ENCODE measurements around the gene ITGA3.

DNA sequence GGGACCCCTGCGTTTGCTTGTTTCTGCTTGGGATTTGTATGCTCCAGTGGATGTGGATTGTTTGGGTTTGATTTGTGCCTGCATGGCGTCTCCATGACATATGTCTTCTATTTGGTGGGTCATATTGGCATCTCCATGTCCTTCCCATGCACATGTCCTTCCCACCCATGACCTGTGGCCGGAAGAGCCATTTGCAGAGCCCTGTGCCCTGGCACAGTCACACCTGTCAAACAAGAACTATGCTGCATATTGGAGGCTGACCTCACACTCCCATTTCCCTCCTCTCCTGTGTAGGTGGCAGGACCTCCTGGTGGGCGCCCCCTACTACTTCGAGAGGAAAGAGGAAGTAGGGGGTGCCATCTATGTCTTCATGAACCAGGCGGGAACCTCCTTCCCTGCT lies 15.8 kb downstream of the ITGA3 start:
- no peak for TF ChIP-seq EZH2 (IDR thresholded peaks at IDR 0.05)
- no peak for TF ChIP-seq FOSL1 (IDR thresholded peaks at IDR 0.05; ENCODE audit: low read depth)
- TF ChIP-seq, protein P1, sequence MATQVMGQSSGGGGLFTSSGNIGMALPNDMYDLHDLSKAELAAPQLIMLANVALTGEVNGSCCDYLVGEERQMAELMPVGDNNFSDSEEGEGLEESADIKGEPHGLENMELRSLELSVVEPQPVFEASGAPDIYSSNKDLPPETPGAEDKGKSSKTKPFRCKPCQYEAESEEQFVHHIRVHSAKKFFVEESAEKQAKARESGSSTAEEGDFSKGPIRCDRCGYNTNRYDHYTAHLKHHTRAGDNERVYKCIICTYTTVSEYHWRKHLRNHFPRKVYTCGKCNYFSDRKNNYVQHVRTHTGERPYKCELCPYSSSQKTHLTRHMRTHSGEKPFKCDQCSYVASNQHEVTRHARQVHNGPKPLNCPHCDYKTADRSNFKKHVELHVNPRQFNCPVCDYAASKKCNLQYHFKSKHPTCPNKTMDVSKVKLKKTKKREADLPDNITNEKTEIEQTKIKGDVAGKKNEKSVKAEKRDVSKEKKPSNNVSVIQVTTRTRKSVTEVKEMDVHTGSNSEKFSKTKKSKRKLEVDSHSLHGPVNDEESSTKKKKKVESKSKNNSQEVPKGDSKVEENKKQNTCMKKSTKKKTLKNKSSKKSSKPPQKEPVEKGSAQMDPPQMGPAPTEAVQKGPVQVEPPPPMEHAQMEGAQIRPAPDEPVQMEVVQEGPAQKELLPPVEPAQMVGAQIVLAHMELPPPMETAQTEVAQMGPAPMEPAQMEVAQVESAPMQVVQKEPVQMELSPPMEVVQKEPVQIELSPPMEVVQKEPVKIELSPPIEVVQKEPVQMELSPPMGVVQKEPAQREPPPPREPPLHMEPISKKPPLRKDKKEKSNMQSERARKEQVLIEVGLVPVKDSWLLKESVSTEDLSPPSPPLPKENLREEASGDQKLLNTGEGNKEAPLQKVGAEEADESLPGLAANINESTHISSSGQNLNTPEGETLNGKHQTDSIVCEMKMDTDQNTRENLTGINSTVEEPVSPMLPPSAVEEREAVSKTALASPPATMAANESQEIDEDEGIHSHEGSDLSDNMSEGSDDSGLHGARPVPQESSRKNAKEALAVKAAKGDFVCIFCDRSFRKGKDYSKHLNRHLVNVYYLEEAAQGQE (IDR thresholded peaks at IDR 0.05; ENCODE audit: low read depth) = no peak
- no peak for TF ChIP-seq EZH2phosphoT487 (IDR thresholded peaks at IDR 0.05; ENCODE audit: borderline replicate concordance)
- TF ChIP-seq, protein P2, sequence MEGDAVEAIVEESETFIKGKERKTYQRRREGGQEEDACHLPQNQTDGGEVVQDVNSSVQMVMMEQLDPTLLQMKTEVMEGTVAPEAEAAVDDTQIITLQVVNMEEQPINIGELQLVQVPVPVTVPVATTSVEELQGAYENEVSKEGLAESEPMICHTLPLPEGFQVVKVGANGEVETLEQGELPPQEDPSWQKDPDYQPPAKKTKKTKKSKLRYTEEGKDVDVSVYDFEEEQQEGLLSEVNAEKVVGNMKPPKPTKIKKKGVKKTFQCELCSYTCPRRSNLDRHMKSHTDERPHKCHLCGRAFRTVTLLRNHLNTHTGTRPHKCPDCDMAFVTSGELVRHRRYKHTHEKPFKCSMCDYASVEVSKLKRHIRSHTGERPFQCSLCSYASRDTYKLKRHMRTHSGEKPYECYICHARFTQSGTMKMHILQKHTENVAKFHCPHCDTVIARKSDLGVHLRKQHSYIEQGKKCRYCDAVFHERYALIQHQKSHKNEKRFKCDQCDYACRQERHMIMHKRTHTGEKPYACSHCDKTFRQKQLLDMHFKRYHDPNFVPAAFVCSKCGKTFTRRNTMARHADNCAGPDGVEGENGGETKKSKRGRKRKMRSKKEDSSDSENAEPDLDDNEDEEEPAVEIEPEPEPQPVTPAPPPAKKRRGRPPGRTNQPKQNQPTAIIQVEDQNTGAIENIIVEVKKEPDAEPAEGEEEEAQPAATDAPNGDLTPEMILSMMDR (IDR thresholded peaks at IDR 0.05 in 2 of 3, conservative IDR thresholded peaks at IDR 0.05 in 1 of 3; ENCODE audit: borderline replicate concordance in 1 of 3, insufficient read depth in 1 of 3, low read depth in 2 of 3, low read length in 2 of 3) = no peak
- TF ChIP-seq POLR2A (IDR thresholded peaks at IDR 0.05; ENCODE audit: borderline replicate concordance, extremely low read depth, insufficient read depth, insufficient read length) = no peak
- TF ChIP-seq, protein P3, sequence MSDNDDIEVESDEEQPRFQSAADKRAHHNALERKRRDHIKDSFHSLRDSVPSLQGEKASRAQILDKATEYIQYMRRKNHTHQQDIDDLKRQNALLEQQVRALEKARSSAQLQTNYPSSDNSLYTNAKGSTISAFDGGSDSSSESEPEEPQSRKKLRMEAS (IDR thresholded peaks at IDR 0.05) = no peak
